Measurements from ENCODE around the gene TMEM217.

The TMEM217 gene

GRCh38 chr6:37177935-37178517 is 79.9 kb downstream of the TMEM217 start:
- no peak for DNase-seq

- DNase-seq: no peak
Observed at GRCh38 chr6:37177077-37177934, 80.6 kb downstream of the TMEM217 start.

GRCh38 chr6:37176268-37177076 is 81.5 kb downstream of the TMEM217 start:
- no peak for DNase-seq

GRCh38 chr6:37175332-37176267 is 82.3 kb downstream of the TMEM217 start:
- no peak for DNase-seq

GRCh38 chr6:37174515-37175331 is 83.2 kb downstream of the TMEM217 start:
- DNase-seq: no peak

- no peak for DNase-seq
Observed at GRCh38 chr6:37174196-37174514, 83.8 kb downstream of the TMEM217 start.

- peak in 1 of 4 experiments; percentile 24 for DNase-seq
Observed at GRCh38 chr6:37173493-37174195, 84.3 kb downstream of the TMEM217 start.

GRCh38 chr6:37172912-37173492 is 84.9 kb downstream of the TMEM217 start:
- DNase-seq: no peak

GRCh38 chr6:37171970-37172812 is 85.8 kb downstream of the TMEM217 start:
- DNase-seq: peak; percentile 74 to 86 (median 80)

- peak in 2 of 4 experiments; percentile 22 to 26 for DNase-seq
Observed at GRCh38 chr6:37171201-37171969, 86.6 kb downstream of the TMEM217 start.

- DNase-seq: peak in 3 of 4 experiments; percentile 36 to 48 (median 42)
Observed at GRCh38 chr6:37170273-37171200, 87.4 kb downstream of the TMEM217 start.

- DNase-seq: peak; percentile 99 to 100 (median 100)
Observed at GRCh38 chr6:37169496-37170272, 88.3 kb downstream of the TMEM217 start, which contains the start of gene PIM1. Gene PIM1, plus strand, starts transcription at chr6:37170152. Its CDS starts 424 bp downstream, at chr6:37170576.

GRCh38 chr6:37168811-37169495 is 89.0 kb downstream of the TMEM217 start:
- DNase-seq: no peak

GRCh38 chr6:37168163-37168758 is 89.7 kb downstream of the TMEM217 start:
- DNase-seq: no peak

- DNase-seq: no peak
Observed at GRCh38 chr6:37162740-37163139, 95.2 kb downstream of the TMEM217 start.

All from activated CD4-positive, CD25-positive, alpha-beta regulatory T cell (primary cell).